Activated T-helper 1 cell treated with anti-CD3 and anti-CD28 coated beads, Interleukin-2, amount 50 U/mL, for 16 hours (primary cell): ENCODE data around the gene BMPR2.
"Not testable (repeated sequence)": the region's sequence is repeated elsewhere in the genome, so short reads cannot be mapped to it uniquely, and the experiment has no call there.

Experiments
- DNase-seq, 2 donors: peaks; one replicate each; pipeline ENCODE4 v3.0.0-alpha.2; 2020; ENCODE audit warnings: low read depth in 1 of 2, low spot score in 1 of 2

Gene BMPR2

GRCh38 chr2:202449344-202449743, 73.2 kb downstream of the BMPR2 start:
- no peak for DNase-seq

DNA sequence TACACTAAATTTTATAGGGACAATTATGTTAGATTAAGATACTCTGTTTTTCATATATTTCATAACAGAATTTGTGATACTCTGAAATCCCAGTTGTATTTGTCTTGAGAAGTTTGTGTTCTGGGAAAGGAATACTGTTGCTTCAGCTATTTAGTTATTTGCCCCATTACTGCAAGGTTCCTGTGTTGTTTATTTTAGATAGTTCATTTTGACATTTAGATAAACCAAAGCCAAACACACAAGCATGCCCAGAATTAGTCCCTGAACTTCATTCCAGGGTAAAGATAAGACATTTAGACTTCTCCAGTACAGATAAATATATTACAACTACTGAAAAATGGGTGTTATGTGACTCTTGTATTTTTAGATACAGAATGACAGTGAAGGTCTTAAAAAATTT, 74.7 kb downstream of the BMPR2 start:
- no peak for DNase-seq

- no peak for DNase-seq
These were observed 76.6 kb downstream of the BMPR2 start for GRCh38 chr2:202452744-202453143.

DNA sequence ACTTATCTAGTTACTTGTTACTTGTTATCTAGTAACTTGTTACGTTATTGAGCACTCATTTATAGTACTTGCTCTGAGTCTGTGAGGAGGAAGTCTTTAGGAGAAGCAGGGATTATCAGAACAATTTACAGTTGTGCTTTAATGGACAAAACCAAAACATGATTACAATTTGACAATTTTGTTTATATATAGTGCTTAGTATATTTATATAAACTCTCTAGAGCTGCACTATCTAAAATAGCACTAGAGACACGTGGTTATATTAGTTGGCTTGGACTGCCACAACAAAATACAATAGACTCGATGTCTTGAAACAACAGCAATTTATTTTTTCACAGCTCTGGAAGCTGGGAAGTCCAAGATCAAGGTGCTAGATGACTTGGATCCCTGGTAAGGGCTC, 78.4 kb downstream of the BMPR2 start:
- no peak for DNase-seq

GRCh38 chr2:202455114-202455513, 79.0 kb downstream of the BMPR2 start:
- DNase-seq: no peak

DNA sequence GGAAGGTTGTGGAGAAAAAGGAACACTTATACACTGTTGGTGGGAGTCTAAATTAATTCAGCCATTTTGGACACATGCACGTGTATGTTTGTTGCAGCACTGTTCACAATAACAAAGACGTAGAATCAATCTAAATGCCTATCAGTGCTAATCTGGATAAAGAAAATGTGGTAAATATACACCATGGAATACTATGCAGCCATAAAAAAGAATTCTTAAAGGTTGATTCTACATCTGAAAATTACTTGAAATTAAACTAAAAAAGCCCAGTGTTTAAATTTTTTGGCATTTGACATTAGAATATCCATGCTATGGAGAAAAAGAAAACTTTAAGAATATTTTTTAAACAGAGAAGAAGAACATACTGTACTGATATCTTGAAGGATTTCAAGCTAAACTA, 84.0 kb downstream of the BMPR2 start:
- no peak for DNase-seq

DNA sequence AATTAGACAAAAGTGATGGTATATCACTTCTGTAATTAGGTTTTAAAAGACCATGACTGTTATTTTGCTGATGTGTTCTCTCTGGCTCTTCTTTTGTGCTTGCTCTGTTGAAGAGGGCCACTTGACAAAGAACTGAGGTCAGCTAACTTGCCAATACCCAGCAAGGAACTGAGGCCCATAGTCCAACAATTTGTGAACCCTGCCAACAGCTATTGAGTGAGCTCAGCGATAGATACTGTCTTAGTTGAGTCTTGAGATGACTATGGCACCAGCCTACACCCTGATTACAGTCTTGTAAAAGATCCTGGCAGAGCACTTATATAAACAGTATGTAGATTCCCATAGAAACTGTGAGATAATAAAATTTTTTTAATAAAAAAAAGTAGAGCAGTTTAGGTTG, 103.0 kb downstream of the BMPR2 start:
- DNase-seq: no peak

DNA sequence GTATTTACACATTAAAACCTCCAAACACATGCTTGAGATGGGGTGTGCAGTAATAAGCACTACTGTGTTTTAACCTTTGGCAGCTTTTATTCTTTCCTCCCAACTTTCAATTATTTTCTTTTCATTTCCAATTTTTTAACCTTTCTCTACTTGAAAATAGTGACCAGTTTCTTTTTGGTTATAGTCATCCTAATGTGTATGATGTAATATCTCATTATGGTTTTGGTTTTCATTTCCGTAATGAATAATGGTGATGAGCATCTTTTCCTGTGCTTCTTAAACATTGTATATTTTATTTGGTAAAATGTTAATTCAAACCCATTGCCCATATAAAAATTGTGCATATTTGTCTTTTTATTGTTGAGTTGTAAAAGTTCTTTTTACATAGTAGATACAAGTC, 103.5 kb downstream of the BMPR2 start:
- DNase-seq: no peak

GRCh38 chr2:202486351-202486750, 110.2 kb downstream of the BMPR2 start:
- DNase-seq: no peak

DNA sequence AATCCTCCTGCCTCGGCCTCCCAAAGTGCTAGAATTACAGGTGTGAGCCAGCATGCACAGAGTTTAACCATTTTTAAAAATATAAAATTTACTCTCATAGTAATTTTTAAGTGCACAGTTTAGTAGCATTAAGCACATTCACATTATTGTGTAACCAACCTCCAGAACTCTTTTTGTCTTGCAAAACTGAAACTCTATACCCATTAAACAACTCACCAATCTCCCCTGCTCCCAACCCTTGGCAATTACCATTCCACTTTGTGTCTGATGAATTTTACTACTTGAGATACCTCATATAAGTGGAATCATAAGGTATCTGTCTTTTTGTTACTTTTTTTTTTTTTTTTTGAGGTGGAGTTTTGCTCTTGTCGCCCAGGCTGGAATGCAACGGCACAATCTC, 112.5 kb downstream of the BMPR2 start:
- DNase-seq: no peak

GRCh38 chr2:202490479-202490878, 114.4 kb downstream of the BMPR2 start:
- DNase-seq: no peak

DNA sequence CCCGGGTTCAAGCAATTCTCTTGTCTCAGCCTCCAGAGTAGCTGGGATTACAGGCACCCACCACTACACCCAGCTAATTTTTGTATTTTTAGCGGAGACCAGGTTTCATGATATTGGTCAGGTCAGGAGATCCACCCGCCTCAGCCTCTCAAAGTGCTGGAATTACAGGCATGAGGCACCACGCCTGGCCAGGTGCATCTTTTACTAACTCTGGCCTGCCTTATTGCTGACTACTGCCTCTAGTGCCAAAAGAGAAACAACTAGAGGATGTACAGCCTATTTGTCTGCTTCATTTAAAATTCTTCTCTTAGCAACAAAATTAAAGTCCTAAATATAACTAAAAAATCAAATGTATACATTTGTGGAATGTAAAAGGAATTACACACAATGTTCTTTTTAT, 115.4 kb downstream of the BMPR2 start:
- no peak for DNase-seq

- DNase-seq: no peak
These were observed 118.4 kb downstream of the BMPR2 start for GRCh38 chr2:202494300-202495229.

- no peak for DNase-seq
These were observed 119.1 kb downstream of the BMPR2 start for GRCh38 chr2:202495230-202495604.

GRCh38 chr2:202496835-202497472, 120.8 kb downstream of the BMPR2 start:
- not testable (repeated sequence) for DNase-seq

DNA sequence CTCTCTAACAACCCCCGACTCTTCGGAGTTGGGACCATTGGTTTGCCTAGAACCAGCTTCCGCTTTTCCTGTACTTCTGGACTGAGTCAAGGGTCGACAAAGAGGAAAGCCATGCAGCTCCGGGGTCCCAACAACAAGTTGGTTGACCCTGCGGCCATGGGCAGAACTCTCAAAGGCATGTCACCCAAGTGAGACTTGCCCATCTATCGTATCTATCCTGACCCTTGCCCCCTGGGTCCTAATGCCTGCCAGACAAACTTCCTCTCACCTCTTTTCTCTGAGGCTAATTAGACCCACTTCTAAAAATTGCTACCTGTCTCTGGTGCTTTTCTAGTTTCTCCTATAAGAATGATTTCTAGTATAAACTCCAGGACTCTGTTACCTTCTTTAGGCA, 121.3 kb downstream of the BMPR2 start:
- DNase-seq: not testable (repeated sequence)

GRCh38 chr2:202499841-202500240, 123.7 kb downstream of the BMPR2 start:
- DNase-seq: not testable (repeated sequence)

DNA sequence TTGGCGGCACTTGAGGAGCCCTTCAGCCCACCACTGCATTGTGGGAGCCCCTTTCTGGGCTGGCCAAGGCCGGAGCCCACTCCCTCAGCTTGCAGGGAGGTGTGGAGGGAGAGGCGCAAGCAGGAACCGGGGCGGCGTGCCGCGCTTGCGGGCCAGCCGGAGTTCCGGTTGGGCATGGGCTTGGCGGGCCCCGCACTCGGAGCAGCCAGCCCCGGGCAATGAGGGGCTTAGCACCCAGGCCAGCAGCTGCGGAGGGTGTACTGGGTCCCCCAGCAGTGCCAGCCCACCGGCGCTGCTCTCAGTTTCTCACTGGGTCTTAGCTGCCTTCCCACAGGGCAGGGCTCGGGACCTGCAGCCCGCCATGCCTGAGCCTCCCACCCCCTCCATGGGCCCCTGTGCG, 127.1 kb downstream of the BMPR2 start:
- DNase-seq: not testable (repeated sequence)

GRCh38 chr2:202508686-202509085, 132.6 kb downstream of the BMPR2 start:
- no peak for DNase-seq

DNA sequence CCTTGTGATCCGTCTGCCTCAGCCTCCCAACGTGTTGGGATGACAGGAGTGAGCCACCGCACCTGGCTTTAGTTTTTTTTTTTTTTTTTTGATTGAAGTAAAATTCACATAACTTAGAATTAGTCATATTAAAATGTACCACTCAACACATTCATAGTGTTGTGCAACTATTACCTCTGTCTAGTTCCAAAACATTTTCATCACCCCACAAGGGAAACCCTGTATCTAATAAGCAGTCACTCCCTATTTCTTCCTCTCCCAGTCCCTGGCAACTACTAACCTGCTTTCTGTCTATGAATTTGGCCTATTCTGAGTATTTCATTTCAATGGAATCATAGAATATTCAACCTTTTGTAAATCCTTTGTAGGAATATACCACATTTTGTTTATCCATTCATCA, 134.8 kb downstream of the BMPR2 start:
- DNase-seq: no peak

DNA sequence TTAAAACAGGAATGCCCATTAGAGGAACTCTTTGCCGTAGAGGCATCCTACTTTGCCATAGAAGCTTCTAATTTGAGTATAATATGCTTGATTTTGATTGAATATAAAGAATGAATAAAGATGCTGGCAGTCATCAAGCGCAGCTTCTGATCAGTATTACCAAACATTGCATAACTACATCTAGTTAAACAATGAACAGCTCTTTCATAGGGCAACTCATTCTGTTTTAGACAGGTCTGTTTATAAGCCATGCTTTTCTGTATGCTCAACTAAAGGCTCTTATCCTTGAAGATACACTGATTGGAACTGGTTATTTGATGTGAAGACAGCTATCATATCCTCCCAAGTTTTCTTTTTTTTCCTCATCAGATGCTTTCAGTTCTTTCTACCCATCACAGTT, 136.0 kb downstream of the BMPR2 start:
- DNase-seq: no peak

GRCh38 chr2:202514732-202515131, 138.6 kb downstream of the BMPR2 start:
- DNase-seq: no peak

- no peak for DNase-seq
These were observed 143.3 kb downstream of the BMPR2 start for GRCh38 chr2:202519453-202519852.
